ENCODE data around the gene HIC1. TPM values are rescaled to one million over a fixed set of nuclear protein-coding genes. Genes with fewer than 3 reads are reported as not detected.
A peak's percentile ranks its signal among the peaks of the same experiment; 100 is the strongest.

HIC1 gene, protein sequence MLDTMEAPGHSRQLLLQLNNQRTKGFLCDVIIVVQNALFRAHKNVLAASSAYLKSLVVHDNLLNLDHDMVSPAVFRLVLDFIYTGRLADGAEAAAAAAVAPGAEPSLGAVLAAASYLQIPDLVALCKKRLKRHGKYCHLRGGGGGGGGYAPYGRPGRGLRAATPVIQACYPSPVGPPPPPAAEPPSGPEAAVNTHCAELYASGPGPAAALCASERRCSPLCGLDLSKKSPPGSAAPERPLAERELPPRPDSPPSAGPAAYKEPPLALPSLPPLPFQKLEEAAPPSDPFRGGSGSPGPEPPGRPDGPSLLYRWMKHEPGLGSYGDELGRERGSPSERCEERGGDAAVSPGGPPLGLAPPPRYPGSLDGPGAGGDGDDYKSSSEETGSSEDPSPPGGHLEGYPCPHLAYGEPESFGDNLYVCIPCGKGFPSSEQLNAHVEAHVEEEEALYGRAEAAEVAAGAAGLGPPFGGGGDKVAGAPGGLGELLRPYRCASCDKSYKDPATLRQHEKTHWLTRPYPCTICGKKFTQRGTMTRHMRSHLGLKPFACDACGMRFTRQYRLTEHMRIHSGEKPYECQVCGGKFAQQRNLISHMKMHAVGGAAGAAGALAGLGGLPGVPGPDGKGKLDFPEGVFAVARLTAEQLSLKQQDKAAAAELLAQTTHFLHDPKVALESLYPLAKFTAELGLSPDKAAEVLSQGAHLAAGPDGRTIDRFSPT
- total RNA-seq (2021; ENCODE audit: unreplicated experiment) (1.4 TPM), Bru-seq, nascent RNA (percentile 24 among the genes with signal in this experiment), BruChase-seq, experiment 1, labeled RNA remaining after a 2-hour chase (percentile 28 among the genes with signal in this experiment), BruChase-seq, experiment 2, labeled RNA remaining after a 6-hour chase (percentile 17 among the genes with signal in this experiment)
- 0.96 TPM for polyA plus RNA-seq (2012; ENCODE audit: insufficient read length)
- long read RNA-seq, partial matches to known transcripts: 0 of 1 reads
- long read RNA-seq, other reads (novel, unspliced or antisense): 1 of 1 reads

DNA sequence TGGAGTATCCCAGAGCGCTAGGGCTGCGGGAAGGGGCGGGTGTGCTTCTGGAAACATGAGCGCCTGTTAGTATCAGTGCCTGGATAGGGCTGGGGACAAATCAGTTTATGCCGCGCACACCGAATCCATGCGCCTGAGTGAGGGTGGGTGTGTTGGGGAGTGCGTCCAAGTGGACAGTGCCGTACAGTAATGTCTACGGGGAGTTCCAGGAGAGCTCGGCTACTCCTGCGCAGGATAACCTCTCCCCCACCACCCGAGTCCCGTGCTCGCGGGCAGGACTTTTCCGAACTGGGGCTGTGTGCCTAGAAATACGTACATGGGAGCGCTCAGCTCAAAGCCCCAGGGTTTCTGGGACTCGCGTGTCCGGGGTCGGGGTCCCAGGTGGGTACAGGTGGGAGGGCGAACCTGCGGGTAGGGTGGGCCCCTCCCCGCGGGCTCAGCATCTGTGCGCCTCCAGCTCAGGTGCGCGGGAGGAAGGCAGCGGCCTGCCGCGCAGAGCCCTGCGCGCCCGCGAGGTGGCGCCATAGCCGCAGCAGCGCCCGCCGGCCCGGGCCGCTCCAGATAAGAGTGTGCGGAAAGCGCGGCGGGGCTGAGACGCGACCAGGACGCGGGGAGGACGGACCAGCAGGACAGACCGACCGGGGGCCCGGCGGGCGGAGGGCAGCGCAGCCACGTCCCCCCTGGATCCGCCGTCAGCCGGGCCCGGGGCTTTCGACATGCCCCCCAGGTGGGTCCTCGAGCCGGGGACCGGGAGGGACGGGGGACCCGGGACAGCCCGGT, at the start of gene HIC1:
TSS of gene HIC1 (plus strand) at position 592 of the 780 bp plus-strand sequence. CDS start 1,588 bp downstream, outside the sequence.
- H3K36me3 ChIP-seq (ENCODE audit: control insufficient read depth, insufficient read depth, low read length): no peaks in the 10 kb centered on the region
- peak within 1 kb of the TSS; percentile 46 to 62 for H3K4me3 ChIP-seq (ENCODE audit: low read depth in 2 of 2, low read length in 2 of 2)
- no TSS peak for BruUV-seq (replicated peaks)
- CTCF ChIA-PET: interaction anchor here (0.6 to 1.9 kb wide), 7 partner anchors 78 to 298 kb away, joined by 3 to 17 read pairs (median 4); no protein-coding TSS in a partner anchor
- TF ChIP-seq, protein P1, sequence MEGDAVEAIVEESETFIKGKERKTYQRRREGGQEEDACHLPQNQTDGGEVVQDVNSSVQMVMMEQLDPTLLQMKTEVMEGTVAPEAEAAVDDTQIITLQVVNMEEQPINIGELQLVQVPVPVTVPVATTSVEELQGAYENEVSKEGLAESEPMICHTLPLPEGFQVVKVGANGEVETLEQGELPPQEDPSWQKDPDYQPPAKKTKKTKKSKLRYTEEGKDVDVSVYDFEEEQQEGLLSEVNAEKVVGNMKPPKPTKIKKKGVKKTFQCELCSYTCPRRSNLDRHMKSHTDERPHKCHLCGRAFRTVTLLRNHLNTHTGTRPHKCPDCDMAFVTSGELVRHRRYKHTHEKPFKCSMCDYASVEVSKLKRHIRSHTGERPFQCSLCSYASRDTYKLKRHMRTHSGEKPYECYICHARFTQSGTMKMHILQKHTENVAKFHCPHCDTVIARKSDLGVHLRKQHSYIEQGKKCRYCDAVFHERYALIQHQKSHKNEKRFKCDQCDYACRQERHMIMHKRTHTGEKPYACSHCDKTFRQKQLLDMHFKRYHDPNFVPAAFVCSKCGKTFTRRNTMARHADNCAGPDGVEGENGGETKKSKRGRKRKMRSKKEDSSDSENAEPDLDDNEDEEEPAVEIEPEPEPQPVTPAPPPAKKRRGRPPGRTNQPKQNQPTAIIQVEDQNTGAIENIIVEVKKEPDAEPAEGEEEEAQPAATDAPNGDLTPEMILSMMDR (IDR thresholded peaks at IDR 0.05): peak; percentile 95
- TF ChIP-seq TCF7L2 (IDR thresholded peaks at IDR 0.05; ENCODE audit: low read depth, low read length) (no peak), SIN3A (IDR thresholded peaks at IDR 0.05; ENCODE audit: borderline replicate concordance, insufficient read depth, low read depth, low read length) (no peak), POLR2AphosphoS5 (IDR thresholded peaks at IDR 0.05; ENCODE audit: low read depth, low read length) (no peak)
- TF ChIP-seq, protein P2, sequence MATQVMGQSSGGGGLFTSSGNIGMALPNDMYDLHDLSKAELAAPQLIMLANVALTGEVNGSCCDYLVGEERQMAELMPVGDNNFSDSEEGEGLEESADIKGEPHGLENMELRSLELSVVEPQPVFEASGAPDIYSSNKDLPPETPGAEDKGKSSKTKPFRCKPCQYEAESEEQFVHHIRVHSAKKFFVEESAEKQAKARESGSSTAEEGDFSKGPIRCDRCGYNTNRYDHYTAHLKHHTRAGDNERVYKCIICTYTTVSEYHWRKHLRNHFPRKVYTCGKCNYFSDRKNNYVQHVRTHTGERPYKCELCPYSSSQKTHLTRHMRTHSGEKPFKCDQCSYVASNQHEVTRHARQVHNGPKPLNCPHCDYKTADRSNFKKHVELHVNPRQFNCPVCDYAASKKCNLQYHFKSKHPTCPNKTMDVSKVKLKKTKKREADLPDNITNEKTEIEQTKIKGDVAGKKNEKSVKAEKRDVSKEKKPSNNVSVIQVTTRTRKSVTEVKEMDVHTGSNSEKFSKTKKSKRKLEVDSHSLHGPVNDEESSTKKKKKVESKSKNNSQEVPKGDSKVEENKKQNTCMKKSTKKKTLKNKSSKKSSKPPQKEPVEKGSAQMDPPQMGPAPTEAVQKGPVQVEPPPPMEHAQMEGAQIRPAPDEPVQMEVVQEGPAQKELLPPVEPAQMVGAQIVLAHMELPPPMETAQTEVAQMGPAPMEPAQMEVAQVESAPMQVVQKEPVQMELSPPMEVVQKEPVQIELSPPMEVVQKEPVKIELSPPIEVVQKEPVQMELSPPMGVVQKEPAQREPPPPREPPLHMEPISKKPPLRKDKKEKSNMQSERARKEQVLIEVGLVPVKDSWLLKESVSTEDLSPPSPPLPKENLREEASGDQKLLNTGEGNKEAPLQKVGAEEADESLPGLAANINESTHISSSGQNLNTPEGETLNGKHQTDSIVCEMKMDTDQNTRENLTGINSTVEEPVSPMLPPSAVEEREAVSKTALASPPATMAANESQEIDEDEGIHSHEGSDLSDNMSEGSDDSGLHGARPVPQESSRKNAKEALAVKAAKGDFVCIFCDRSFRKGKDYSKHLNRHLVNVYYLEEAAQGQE (IDR thresholded peaks at IDR 0.05; ENCODE audit: insufficient read depth in 1 of 2, low read depth in 2 of 2, low read length in 1 of 2): no peak
- H3K9me3 ChIP-seq (ENCODE audit: control insufficient read depth, insufficient read depth, low read depth, low read length): no peaks in the 10 kb centered on the region
- ATAC-seq: peak; percentile 77
- no peak within 1 kb of the TSS for H3K27ac ChIP-seq (ENCODE audit: low read length)
- POLR2A ChIA-PET: interaction anchor here (0.7 to 1.0 kb wide), 2 partner anchors 190 to 194 kb away, joined by 3 to 4 read pairs; no protein-coding TSS in a partner anchor
- H3K4me1 ChIP-seq (ENCODE audit: control insufficient read depth, insufficient read depth, low read length): no peaks in the 10 kb centered on the region
- H3K27me3 ChIP-seq (ENCODE audit: control insufficient read depth, insufficient read depth, low read length): no peaks in the 10 kb centered on the region
- no peak for DNase-seq (ENCODE audit: low read depth, low spot score)
- in situ Hi-C loops (cut with HindIII; ENCODE audit: low pct_unique_long_range_greater_than_20kb, low sequenced_read_pairs): no loop called here
- intact Hi-C loops (cut with micrococcal nuclease; ENCODE audit: unreplicated experiment): loop anchor here (2.0 kb wide), 1 partner anchor 190 kb away; no protein-coding TSS in a partner anchor
